Caco-2 (cell line): ENCODE measurements around the gene NDUFB8. TPM values are rescaled to one million over a fixed set of nuclear protein-coding genes. Genes with fewer than 3 reads are reported as not detected.

Source experiments
- BruUV-seq: library from RNA; stranded (reverse); fragments of 400-500 nt; replicated peaks from 2 replicates; lab custom pipeline; 2021; lab: Mats Ljungman, UMichigan
- CTCF ChIA-PET: fragments of 300-600 bp; sonication (Branson Sonifier 250); formaldehyde crosslinking; loops from one replicate; lab custom pipeline; 2022; ENCODE audit warnings: antibody characterized with exemption; lab: Charles Lee
- POLR2A ChIA-PET: fragments of 300-600 bp; sonication (Branson Sonifier 250); formaldehyde crosslinking; loops from one replicate; lab custom pipeline; 2022; ENCODE audit warnings: antibody characterized with exemption; lab: Charles Lee
- DNase-seq, 2 experiments: peaks; one replicate each; pipeline versions ENCODE4 v3.0.0 to v3.0.0-alpha.2; 2020 to 2022
- H3K27me3 ChIP-seq: replicated peaks from 2 replicates; pipeline ENCODE4 v1.6.0; 2011; ENCODE audit warnings: low read length; ENCODE audit not compliant: control insufficient read depth, insufficient read depth
- H3K36me3 ChIP-seq: 2 replicates; pipeline ENCODE4 v1.5.1; 2011; ENCODE audit warnings: low read length; ENCODE audit not compliant: control insufficient read depth, insufficient read depth
- H3K4me1 ChIP-seq: fragments of 250-450 bp; sonication (Bioruptor Pico); 2 replicates; pipeline ENCODE4 v1.5.1; 2020; ENCODE audit warnings: mild to moderate bottlenecking
- H3K4me3 ChIP-seq: 2 replicates; pipeline ENCODE4 v1.5.1; 2011; ENCODE audit warnings: low read depth, mild to moderate bottlenecking, control low read depth, low read length
- H3K9me3 ChIP-seq: fragments of 250-450 bp; sonication (Bioruptor Pico); 2 replicates; pipeline ENCODE4 v1.5.1; 2020; ENCODE audit warnings: mild to moderate bottlenecking, moderate library complexity
- H3K27ac Mint-ChIP-seq: one replicate; pipeline ENCODE4 v1.8.0; 2022; ENCODE audit warnings: mixed read lengths; ENCODE audit not compliant: unreplicated experiment
- H3K27me3 Mint-ChIP-seq: one replicate; pipeline ENCODE4 v1.8.0; 2022; ENCODE audit warnings: mixed read lengths; ENCODE audit not compliant: insufficient read depth, unreplicated experiment
- H3K36me3 Mint-ChIP-seq: one replicate; pipeline ENCODE4 v1.8.0; 2022; ENCODE audit warnings: mild to moderate bottlenecking, mixed read lengths; ENCODE audit not compliant: insufficient read depth, unreplicated experiment
- H3K4me1 Mint-ChIP-seq: one replicate; pipeline ENCODE4 v1.8.0; 2022; ENCODE audit warnings: low read depth, mixed read lengths; ENCODE audit not compliant: unreplicated experiment
- H3K4me3 Mint-ChIP-seq: one replicate; pipeline ENCODE4 v1.8.0; 2022; ENCODE audit warnings: mild to moderate bottlenecking, moderate library complexity, mixed read lengths; ENCODE audit not compliant: unreplicated experiment
- H3K9me3 Mint-ChIP-seq: one replicate; pipeline ENCODE4 v1.8.0; 2022; ENCODE audit warnings: mixed read lengths; ENCODE audit not compliant: unreplicated experiment
- CTCF ChIP-seq, 2 experiments: fragments of 200-600 bp in 1 of 2; IDR thresholded peaks; 1 replicate in 1 of 2; 2 replicates in 1 of 2; pipeline versions ENCODE4 v1.5.1 to v1.8.0; 2011 to 2022; ENCODE audit warnings: antibody characterized with exemption in 1 of 2, control low read depth in 1 of 2, inconsistent platforms in 1 of 2, low read depth in 1 of 2, low read length in 1 of 2, mild to moderate bottlenecking in 1 of 2, moderate library complexity in 1 of 2; ENCODE audit not compliant: insufficient read depth in 1 of 2, severe bottlenecking in 1 of 2, unreplicated experiment in 1 of 2
- intact Hi-C: fragments of 100-400 bp; cut with micrococcal nuclease; formaldehyde crosslinking; loops from one replicate; pipeline ENCODE4 v1.10.0; 2022; ENCODE audit not compliant: unreplicated experiment
- total RNA-seq: library from RNA; stranded (reverse); gene quantifications from 2 replicates; pipeline ENCODE4 v1.2.3, GENCODE V29; 2022

Gene NDUFB8
- total RNA-seq, 1 experiment from 2014 or later = 249 TPM

GRCh38 chr10:100553929-100554328 is 24.3 kb upstream of the NDUFB8 start:
- no peaks in the 10 kb centered on the region; the same call in 1 of the 2 replicates for H3K36me3 ChIP-seq
- TF ChIP-seq CTCF (IDR thresholded peaks at IDR 0.05; ENCODE audit: insufficient read depth in 1 of 2, low read depth in 1 of 2, low read length in 1 of 2, severe bottlenecking in 1 of 2, unreplicated experiment in 1 of 2) = no peak
- no TSS peak for BruUV-seq
- DNase-seq = no peak
- Mint-ChIP-seq H3K9me3 (no peaks in the 10 kb centered on the region), H3K36me3 (peaks cover 20% of the 10 kb centered on the region), H3K4me1 (peaks cover 18% of the 10 kb centered on the region), H3K27me3 (no peaks in the 10 kb centered on the region), H3K27ac (no peak overlapping the region), H3K4me3 (no peak overlapping the region)
- peaks cover 17% of the 10 kb centered on the region for H3K4me1 ChIP-seq
- ChIA-PET CTCF (interaction anchor here (1.0 to 1.9 kb wide), 2 partner anchors 9 to 18 kb away, joined by 3 to 14 read pairs; partner anchors contain the start of gene HIF1AN), POLR2A (no interaction called here)
- H3K4me3 ChIP-seq = no peak overlapping the region
- no peaks in the 10 kb centered on the region for H3K27me3 ChIP-seq
- no peaks in the 10 kb centered on the region for H3K9me3 ChIP-seq
- intact Hi-C loops = no loop called here

GRCh38 chr10:100551738-100552137 is 22.1 kb upstream of the NDUFB8 start:
- intact Hi-C loops = no loop called here
- TF ChIP-seq CTCF (IDR thresholded peaks at IDR 0.05; ENCODE audit: insufficient read depth in 1 of 2, low read depth in 1 of 2, low read length in 1 of 2, severe bottlenecking in 1 of 2, unreplicated experiment in 1 of 2) = no peak
- H3K27ac Mint-ChIP-seq = no peak overlapping the region
- H3K4me3 Mint-ChIP-seq = no peak overlapping the region
- DNase-seq = no peak
- H3K4me3 ChIP-seq = no peak overlapping the region
- no peaks in the 10 kb centered on the region for H3K9me3 ChIP-seq
- peaks cover 5% of the 10 kb centered on the region for H3K36me3 ChIP-seq
- CTCF ChIA-PET = interaction anchor here (0.6 kb wide), 1 partner anchor 18 kb away, joined by 3 read pairs; no protein-coding TSS in a partner anchor
- no TSS peak for BruUV-seq
- H3K27me3 ChIP-seq = no peaks in the 10 kb centered on the region
- H3K27me3 Mint-ChIP-seq = no peaks in the 10 kb centered on the region
- POLR2A ChIA-PET = no interaction called here
- H3K4me1 Mint-ChIP-seq = peaks cover 18% of the 10 kb centered on the region
- H3K4me1 ChIP-seq = peaks cover 17% of the 10 kb centered on the region
- peaks cover 32% of the 10 kb centered on the region for H3K36me3 Mint-ChIP-seq
- no peaks in the 10 kb centered on the region for H3K9me3 Mint-ChIP-seq

- peaks cover 17% of the 10 kb centered on the region for H3K4me1 ChIP-seq
- H3K36me3 ChIP-seq = peaks cover 5% of the 10 kb centered on the region
- H3K27ac Mint-ChIP-seq = no peak overlapping the region
- H3K27me3 Mint-ChIP-seq = no peaks in the 10 kb centered on the region
- no peaks in the 10 kb centered on the region for H3K27me3 ChIP-seq
- ChIA-PET CTCF (interaction anchor here (0.6 kb wide), 1 partner anchor 17 kb away, joined by 3 read pairs; no protein-coding TSS in a partner anchor), POLR2A (no interaction called here)
- intact Hi-C loops = no loop called here
- no TSS peak for BruUV-seq
- no peak for DNase-seq
- H3K9me3 Mint-ChIP-seq = no peaks in the 10 kb centered on the region
- no peak for TF ChIP-seq CTCF (IDR thresholded peaks at IDR 0.05; ENCODE audit: insufficient read depth in 1 of 2, low read depth in 1 of 2, low read length in 1 of 2, severe bottlenecking in 1 of 2, unreplicated experiment in 1 of 2)
- H3K4me1 Mint-ChIP-seq = peaks cover 18% of the 10 kb centered on the region
- H3K36me3 Mint-ChIP-seq = peaks cover 37% of the 10 kb centered on the region
- H3K4me3 ChIP-seq = no peak overlapping the region
- H3K9me3 ChIP-seq = no peaks in the 10 kb centered on the region
- no peak overlapping the region for H3K4me3 Mint-ChIP-seq
Observed at GRCh38 chr10:100551196-100551595, 21.5 kb upstream of the NDUFB8 start.
